ENCODE results near the gene SMCO4.

Gene SMCO4

GRCh38 chr11:93529707-93530467, 13.3 kb downstream of the SMCO4 start:
- H3K4me3 ChIP-seq (replicated peaks; ENCODE audit: low read depth, low read length): no peak overlapping the region
- DNase-seq (ENCODE audit: extremely low read depth, low read depth): no peak
- TF ChIP-seq CTCF (IDR thresholded peaks at IDR 0.05; ENCODE audit: low read depth, low read length, missing control alignments): no peak

- DNase-seq (ENCODE audit: extremely low read depth, low read depth): no peak
- TF ChIP-seq CTCF (IDR thresholded peaks at IDR 0.05; ENCODE audit: low read depth, low read length, missing control alignments): no peak
- H3K4me3 ChIP-seq (replicated peaks; ENCODE audit: low read depth, low read length): no peak overlapping the region
These were observed 14.2 kb downstream of the SMCO4 start for GRCh38 chr11:93528757-93529645.

GRCh38 chr11:93528252-93528651, 14.9 kb downstream of the SMCO4 start:
- H3K4me3 ChIP-seq (replicated peaks; ENCODE audit: low read depth, low read length): no peak overlapping the region
- no peak for TF ChIP-seq CTCF (IDR thresholded peaks at IDR 0.05; ENCODE audit: low read depth, low read length, missing control alignments)
- no peak for DNase-seq (ENCODE audit: extremely low read depth, low read depth)

GRCh38 chr11:93526641-93527583, 16.3 kb downstream of the SMCO4 start:
- no peak for DNase-seq (ENCODE audit: extremely low read depth, low read depth)
- H3K4me3 ChIP-seq (replicated peaks; ENCODE audit: low read depth, low read length): no peak overlapping the region
- no peak for TF ChIP-seq CTCF (IDR thresholded peaks at IDR 0.05; ENCODE audit: low read depth, low read length, missing control alignments)

- TF ChIP-seq CTCF (IDR thresholded peaks at IDR 0.05; ENCODE audit: low read depth, low read length, missing control alignments): no peak
- H3K4me3 ChIP-seq (replicated peaks; ENCODE audit: low read depth, low read length): no peak overlapping the region
- DNase-seq (ENCODE audit: extremely low read depth, low read depth): no peak
These were observed 16.9 kb downstream of the SMCO4 start for GRCh38 chr11:93526346-93526633.

GRCh38 chr11:93525601-93526345, 17.4 kb downstream of the SMCO4 start:
- no peak overlapping the region for H3K4me3 ChIP-seq (replicated peaks; ENCODE audit: low read depth, low read length)
- DNase-seq (ENCODE audit: extremely low read depth, low read depth): no peak
- no peak for TF ChIP-seq CTCF (IDR thresholded peaks at IDR 0.05; ENCODE audit: low read depth, low read length, missing control alignments)
